ENCODE measurements around the gene AZU1.

Gene AZU1

GRCh38 chr19:867855-868457, 40.3 kb downstream of the AZU1 start:
- no peaks in the 10 kb centered on the region for H3K27me3 ChIP-seq (ENCODE audit: control insufficient read depth, insufficient read depth, low read length)
- no peak overlapping the region for H3K9ac ChIP-seq (ENCODE audit: low read depth, low read length)
- H3K9me3 ChIP-seq (replicated peaks; ENCODE audit: low read length): no peaks in the 10 kb centered on the region
- peaks cover 28% of the 10 kb centered on the region for H3K4me1 ChIP-seq (ENCODE audit: control insufficient read depth, insufficient read depth, low read length)
- H3K4me2 ChIP-seq (ENCODE audit: low read length): no peak overlapping the region
- H3K4me3 ChIP-seq (ENCODE audit: low read length): no peak overlapping the region
- peaks cover 30% of the 10 kb centered on the region for H3K36me3 ChIP-seq (ENCODE audit: insufficient read depth, low read length)

- H3K27me3 ChIP-seq (ENCODE audit: control insufficient read depth, insufficient read depth, low read length): no peaks in the 10 kb centered on the region
- H3K4me3 ChIP-seq (ENCODE audit: low read length): no peak overlapping the region
- peaks cover 30% of the 10 kb centered on the region for H3K36me3 ChIP-seq (ENCODE audit: insufficient read depth, low read length)
- H3K9ac ChIP-seq (ENCODE audit: low read depth, low read length): no peak overlapping the region
- H3K4me1 ChIP-seq (ENCODE audit: control insufficient read depth, insufficient read depth, low read length): peaks cover 28% of the 10 kb centered on the region
- no peaks in the 10 kb centered on the region for H3K9me3 ChIP-seq (replicated peaks; ENCODE audit: low read length)
- H3K4me2 ChIP-seq (ENCODE audit: low read length): no peak overlapping the region
Measured at GRCh38 chr19:868458-869244, 41.0 kb downstream of the AZU1 start.

- H3K36me3 ChIP-seq (ENCODE audit: insufficient read depth, low read length): peaks cover 30% of the 10 kb centered on the region
Measured at GRCh38 chr19:869245-870177, 41.9 kb downstream of the AZU1 start.

GRCh38 chr19:870314-870713, 42.7 kb downstream of the AZU1 start:
- no peak overlapping the region for H3K4me3 ChIP-seq (ENCODE audit: low read length)
- peaks cover 28% of the 10 kb centered on the region for H3K4me1 ChIP-seq (ENCODE audit: control insufficient read depth, insufficient read depth, low read length)
- peaks cover 32% of the 10 kb centered on the region for H3K36me3 ChIP-seq (ENCODE audit: insufficient read depth, low read length)

More at GRCh38 chr19:869245-870177, 41.9 kb downstream of the AZU1 start:
- H3K27me3 ChIP-seq (ENCODE audit: control insufficient read depth, insufficient read depth, low read length): no peaks in the 10 kb centered on the region
- H3K4me1 ChIP-seq (ENCODE audit: control insufficient read depth, insufficient read depth, low read length): peaks cover 28% of the 10 kb centered on the region
- H3K4me2 ChIP-seq (ENCODE audit: low read length): peak overlapping the region; percentile 1
- no peak overlapping the region for H3K4me3 ChIP-seq (ENCODE audit: low read length)
- H3K9me3 ChIP-seq (replicated peaks; ENCODE audit: low read length): no peaks in the 10 kb centered on the region
- no peak overlapping the region for H3K9ac ChIP-seq (ENCODE audit: low read depth, low read length)

GRCh38 chr19:870963-871401, 43.3 kb downstream of the AZU1 start:
- Histone ChIP-seq H3K36me3 (ENCODE audit: insufficient read depth, low read length) (peaks cover 37% of the 10 kb centered on the region), H3K27me3 (ENCODE audit: control insufficient read depth, insufficient read depth, low read length) (no peaks in the 10 kb centered on the region), H3K4me3 (ENCODE audit: low read length) (no peak overlapping the region), H3K9ac (ENCODE audit: low read depth, low read length) (no peak overlapping the region), H3K4me2 (ENCODE audit: low read length) (no peak overlapping the region), H3K9me3 (replicated peaks; ENCODE audit: low read length) (no peaks in the 10 kb centered on the region), H3K4me1 (ENCODE audit: control insufficient read depth, insufficient read depth, low read length) (peaks cover 28% of the 10 kb centered on the region)

More at GRCh38 chr19:870314-870713, 42.7 kb downstream of the AZU1 start:
- no peaks in the 10 kb centered on the region for H3K9me3 ChIP-seq (replicated peaks; ENCODE audit: low read length)
- no peaks in the 10 kb centered on the region for H3K27me3 ChIP-seq (ENCODE audit: control insufficient read depth, insufficient read depth, low read length)
- H3K4me2 ChIP-seq (ENCODE audit: low read length): no peak overlapping the region
- no peak overlapping the region for H3K9ac ChIP-seq (ENCODE audit: low read depth, low read length)

- Histone ChIP-seq H3K4me3 (ENCODE audit: low read length) (no peak overlapping the region), H3K4me2 (ENCODE audit: low read length) (peak overlapping the region; percentile 37), H3K4me1 (ENCODE audit: control insufficient read depth, insufficient read depth, low read length) (peaks cover 28% of the 10 kb centered on the region), H3K27me3 (ENCODE audit: control insufficient read depth, insufficient read depth, low read length) (no peaks in the 10 kb centered on the region), H3K36me3 (ENCODE audit: insufficient read depth, low read length) (peaks cover 37% of the 10 kb centered on the region), H3K9ac (ENCODE audit: low read depth, low read length) (no peak overlapping the region), H3K9me3 (replicated peaks; ENCODE audit: low read length) (no peaks in the 10 kb centered on the region)
Measured at GRCh38 chr19:871446-872265, 44.0 kb downstream of the AZU1 start.

GRCh38 chr19:872266-872951, 44.8 kb downstream of the AZU1 start:
- Histone ChIP-seq H3K4me2 (ENCODE audit: low read length) (peak overlapping the region; percentile 37), H3K4me3 (ENCODE audit: low read length) (no peak overlapping the region), H3K4me1 (ENCODE audit: control insufficient read depth, insufficient read depth, low read length) (peaks cover 28% of the 10 kb centered on the region)

GRCh38 chr19:873084-873483, 45.4 kb downstream of the AZU1 start:
- H3K36me3 ChIP-seq (ENCODE audit: insufficient read depth, low read length): peaks cover 28% of the 10 kb centered on the region
- H3K27me3 ChIP-seq (ENCODE audit: control insufficient read depth, insufficient read depth, low read length): no peaks in the 10 kb centered on the region
- no peaks in the 10 kb centered on the region for H3K9me3 ChIP-seq (replicated peaks; ENCODE audit: low read length)
- no peak overlapping the region for H3K4me2 ChIP-seq (ENCODE audit: low read length)
- H3K4me1 ChIP-seq (ENCODE audit: control insufficient read depth, insufficient read depth, low read length): peaks cover 28% of the 10 kb centered on the region
- no peak overlapping the region for H3K9ac ChIP-seq (ENCODE audit: low read depth, low read length)
- no peak overlapping the region for H3K4me3 ChIP-seq (ENCODE audit: low read length)

More at GRCh38 chr19:872266-872951, 44.8 kb downstream of the AZU1 start:
- H3K9me3 ChIP-seq (replicated peaks; ENCODE audit: low read length): no peaks in the 10 kb centered on the region
- peaks cover 35% of the 10 kb centered on the region for H3K36me3 ChIP-seq (ENCODE audit: insufficient read depth, low read length)
- H3K9ac ChIP-seq (ENCODE audit: low read depth, low read length): no peak overlapping the region
- H3K27me3 ChIP-seq (ENCODE audit: control insufficient read depth, insufficient read depth, low read length): no peaks in the 10 kb centered on the region

GRCh38 chr19:873561-874041, 46.0 kb downstream of the AZU1 start:
- H3K9me3 ChIP-seq (replicated peaks; ENCODE audit: low read length): no peaks in the 10 kb centered on the region
- H3K9ac ChIP-seq (ENCODE audit: low read depth, low read length): no peak overlapping the region
- peaks cover 26% of the 10 kb centered on the region for H3K4me1 ChIP-seq (ENCODE audit: control insufficient read depth, insufficient read depth, low read length)
- no peaks in the 10 kb centered on the region for H3K27me3 ChIP-seq (ENCODE audit: control insufficient read depth, insufficient read depth, low read length)
- peaks cover 23% of the 10 kb centered on the region for H3K36me3 ChIP-seq (ENCODE audit: insufficient read depth, low read length)
- no peak overlapping the region for H3K4me3 ChIP-seq (ENCODE audit: low read length)
- no peak overlapping the region for H3K4me2 ChIP-seq (ENCODE audit: low read length)

GRCh38 chr19:875265-875879, 47.7 kb downstream of the AZU1 start:
- H3K27me3 ChIP-seq (ENCODE audit: control insufficient read depth, insufficient read depth, low read length): no peaks in the 10 kb centered on the region
- H3K36me3 ChIP-seq (ENCODE audit: insufficient read depth, low read length): peaks cover 17% of the 10 kb centered on the region
- no peaks in the 10 kb centered on the region for H3K9me3 ChIP-seq (replicated peaks; ENCODE audit: low read length)
- no peak overlapping the region for H3K9ac ChIP-seq (ENCODE audit: low read depth, low read length)
- peaks cover 12% of the 10 kb centered on the region for H3K4me1 ChIP-seq (ENCODE audit: control insufficient read depth, insufficient read depth, low read length)
- no peak overlapping the region for H3K4me3 ChIP-seq (ENCODE audit: low read length)
- no peak overlapping the region for H3K4me2 ChIP-seq (ENCODE audit: low read length)

All from skeletal muscle satellite cell (primary cell).